Ectodermal cell (in vitro differentiated cells): ENCODE results near the gene IGDCC3.

Experiments used
- H3K27ac ChIP-seq: 2 replicates; pipeline ENCODE4 v1.7.0; 2013; ENCODE audit warnings: mild to moderate bottlenecking, low read depth, low read length; ENCODE audit not compliant: insufficient read depth, poor library complexity, severe bottlenecking
- H3K27me3 ChIP-seq: 2 replicates; pipeline ENCODE4 v1.7.0; 2013; ENCODE audit warnings: mild to moderate bottlenecking, low read length; ENCODE audit not compliant: insufficient read depth, control insufficient read depth, poor library complexity, severe bottlenecking
- H3K36me3 ChIP-seq: one replicate; pipeline ENCODE4 v1.7.0; 2013; ENCODE audit warnings: low read length; ENCODE audit not compliant: control insufficient read depth, insufficient read depth
- H3K4me1 ChIP-seq: one replicate; pipeline ENCODE4 v1.7.0; 2013; ENCODE audit warnings: low read length; ENCODE audit not compliant: control insufficient read depth, insufficient read depth
- H3K4me3 ChIP-seq: 2 replicates; pipeline ENCODE4 v1.7.0; 2013; ENCODE audit warnings: low read depth, low read length, control low read depth; ENCODE audit not compliant: insufficient read depth
- H3K9me3 ChIP-seq: 2 replicates; pipeline ENCODE4 v1.7.0; 2013; ENCODE audit warnings: mild to moderate bottlenecking, low read length, moderate library complexity; ENCODE audit not compliant: control insufficient read depth
- WGBS, 2 experiments: methylation state at CpG; one replicate each; pipeline ENCODE4 v1.1.7; 2013; ENCODE audit warnings: missing lambda C conversion rate in 2 of 2; 5-methylcytosine and 5-hydroxymethylcytosine counted together

Gene IGDCC3

GRCh38 chr15:65309882-65310418 lies 67.9 kb downstream of the IGDCC3 start:
- peaks cover 23% of the 10 kb centered on the region for H3K4me1 ChIP-seq
- H3K36me3 ChIP-seq: no peaks in the 10 kb centered on the region
- no peak overlapping the region for H3K4me3 ChIP-seq
- no peaks in the 10 kb centered on the region for H3K9me3 ChIP-seq
- no peaks in the 10 kb centered on the region for H3K27me3 ChIP-seq
- WGBS, 2 experiments: 79 to 80% methylated on average over 12 of the region's 12 CpGs
- H3K27ac ChIP-seq: no peak overlapping the region

- H3K36me3 ChIP-seq: no peaks in the 10 kb centered on the region
- H3K27ac ChIP-seq: no peak overlapping the region
- no peak overlapping the region for H3K4me3 ChIP-seq
- H3K27me3 ChIP-seq: no peaks in the 10 kb centered on the region
- WGBS, 2 experiments: 94 to 95% methylated on average over 6 of the region's 6 CpGs
- H3K9me3 ChIP-seq: no peaks in the 10 kb centered on the region
- peaks cover 23% of the 10 kb centered on the region for H3K4me1 ChIP-seq
Measured at GRCh38 chr15:65307978-65308377, 69.8 kb downstream of the IGDCC3 start.

- Histone ChIP-seq H3K27ac (no peak overlapping the region), H3K4me3 (no peak overlapping the region), H3K27me3 (no peaks in the 10 kb centered on the region), H3K4me1 (peaks cover 13% of the 10 kb centered on the region), H3K36me3 (no peaks in the 10 kb centered on the region), H3K9me3 (no peaks in the 10 kb centered on the region)
Measured at GRCh38 chr15:65306551-65306950, 71.3 kb downstream of the IGDCC3 start.

GRCh38 chr15:65305776-65306175 lies 72.0 kb downstream of the IGDCC3 start:
- H3K27me3 ChIP-seq: no peaks in the 10 kb centered on the region
- no peaks in the 10 kb centered on the region for H3K36me3 ChIP-seq
- WGBS, 2 experiments: 92 to 98% methylated on average over 3 of the region's 3 CpGs
- no peaks in the 10 kb centered on the region for H3K9me3 ChIP-seq
- H3K4me3 ChIP-seq: no peak overlapping the region
- H3K4me1 ChIP-seq: peaks cover 13% of the 10 kb centered on the region
- no peak overlapping the region for H3K27ac ChIP-seq

- WGBS, 2 experiments: 72 to 74% methylated on average over 14 of the region's 14 CpGs
- H3K27me3 ChIP-seq: no peaks in the 10 kb centered on the region
- no peaks in the 10 kb centered on the region for H3K36me3 ChIP-seq
- H3K4me3 ChIP-seq: no peak overlapping the region
- H3K9me3 ChIP-seq: no peaks in the 10 kb centered on the region
- peaks cover 9% of the 10 kb centered on the region for H3K4me1 ChIP-seq
- peak overlapping the region; percentile 100 for H3K27ac ChIP-seq
Measured at GRCh38 chr15:65305150-65305758, 72.5 kb downstream of the IGDCC3 start.

- Histone ChIP-seq H3K27me3 (no peaks in the 10 kb centered on the region), H3K4me3 (peak within 1 kb of the TSS; percentile 28), H3K4me1 (peaks cover 2% of the 10 kb centered on the region), H3K36me3 (no peaks in the 10 kb centered on the region), H3K27ac (peak within 1 kb of the TSS; percentile 100), H3K9me3 (no peaks in the 10 kb centered on the region)
- WGBS, 2 experiments: 2 to 3% methylated on average over 24 of the region's 24 CpGs
Measured at GRCh38 chr15:65304381-65305149, 73.2 kb downstream of the IGDCC3 start, which contains the start of gene RNU5B-1. Gene RNU5B-1 (plus strand): TSS chr15:65304677.

GRCh38 chr15:65303687-65304380 lies 74.0 kb downstream of the IGDCC3 start:
- peak overlapping the region; percentile 100 for H3K27ac ChIP-seq
- no peaks in the 10 kb centered on the region for H3K4me1 ChIP-seq
- H3K9me3 ChIP-seq: no peaks in the 10 kb centered on the region
- WGBS, 2 experiments: 21 to 23% methylated on average over 24 of the region's 24 CpGs
- no peaks in the 10 kb centered on the region for H3K36me3 ChIP-seq
- no peaks in the 10 kb centered on the region for H3K27me3 ChIP-seq
- H3K4me3 ChIP-seq: peak overlapping the region; percentile 28

GRCh38 chr15:65302061-65302460 lies 75.7 kb downstream of the IGDCC3 start:
- WGBS, 2 experiments: 88 to 92% methylated on average over 24 of the region's 24 CpGs

GRCh38 chr15:65300924-65301441 lies 76.8 kb downstream of the IGDCC3 start:
- 91 to 95% methylated on average over 36 of the region's 36 CpGs for WGBS, 2 experiments
- H3K27ac ChIP-seq: no peak overlapping the region
- H3K4me3 ChIP-seq: no peak overlapping the region

More at GRCh38 chr15:65302061-65302460, 75.7 kb downstream of the IGDCC3 start:
- Histone ChIP-seq H3K4me1 (no peaks in the 10 kb centered on the region), H3K27me3 (no peaks in the 10 kb centered on the region), H3K36me3 (no peaks in the 10 kb centered on the region), H3K4me3 (no peak overlapping the region), H3K27ac (no peak overlapping the region), H3K9me3 (no peaks in the 10 kb centered on the region)

GRCh38 chr15:65298731-65299130 lies 79.1 kb downstream of the IGDCC3 start:
- Histone ChIP-seq H3K9me3 (no peaks in the 10 kb centered on the region), H3K27me3 (no peaks in the 10 kb centered on the region), H3K36me3 (no peaks in the 10 kb centered on the region), H3K4me3 (no peak overlapping the region), H3K4me1 (no peaks in the 10 kb centered on the region), H3K27ac (no peak overlapping the region)
- 92 to 94% methylated on average over 11 of the region's 11 CpGs for WGBS, 2 experiments

More at GRCh38 chr15:65300924-65301441, 76.8 kb downstream of the IGDCC3 start:
- no peaks in the 10 kb centered on the region for H3K9me3 ChIP-seq
- H3K36me3 ChIP-seq: no peaks in the 10 kb centered on the region
- no peaks in the 10 kb centered on the region for H3K4me1 ChIP-seq
- H3K27me3 ChIP-seq: no peaks in the 10 kb centered on the region
